ENCODE measurements around the gene EML6.

- TF ChIP-seq, protein P1, sequence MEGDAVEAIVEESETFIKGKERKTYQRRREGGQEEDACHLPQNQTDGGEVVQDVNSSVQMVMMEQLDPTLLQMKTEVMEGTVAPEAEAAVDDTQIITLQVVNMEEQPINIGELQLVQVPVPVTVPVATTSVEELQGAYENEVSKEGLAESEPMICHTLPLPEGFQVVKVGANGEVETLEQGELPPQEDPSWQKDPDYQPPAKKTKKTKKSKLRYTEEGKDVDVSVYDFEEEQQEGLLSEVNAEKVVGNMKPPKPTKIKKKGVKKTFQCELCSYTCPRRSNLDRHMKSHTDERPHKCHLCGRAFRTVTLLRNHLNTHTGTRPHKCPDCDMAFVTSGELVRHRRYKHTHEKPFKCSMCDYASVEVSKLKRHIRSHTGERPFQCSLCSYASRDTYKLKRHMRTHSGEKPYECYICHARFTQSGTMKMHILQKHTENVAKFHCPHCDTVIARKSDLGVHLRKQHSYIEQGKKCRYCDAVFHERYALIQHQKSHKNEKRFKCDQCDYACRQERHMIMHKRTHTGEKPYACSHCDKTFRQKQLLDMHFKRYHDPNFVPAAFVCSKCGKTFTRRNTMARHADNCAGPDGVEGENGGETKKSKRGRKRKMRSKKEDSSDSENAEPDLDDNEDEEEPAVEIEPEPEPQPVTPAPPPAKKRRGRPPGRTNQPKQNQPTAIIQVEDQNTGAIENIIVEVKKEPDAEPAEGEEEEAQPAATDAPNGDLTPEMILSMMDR (conservative IDR thresholded peaks at IDR 0.05 in 1 of 2, IDR thresholded peaks at IDR 0.05 in 1 of 2; ENCODE audit: low read depth in 1 of 2, low read length in 2 of 2): no peak
- TF ChIP-seq EZH2 (IDR thresholded peaks at IDR 0.05; ENCODE audit: low read length, missing control alignments): no peak
Measured at GRCh38 chr2:54960164-54960563, 236.7 kb downstream of the EML6 start.

All from fibroblast of lung (primary cell).